Activated T-cell treated with anti-CD3 and anti-CD28 coated beads for 48 hours (primary cell): ENCODE data around the gene DNAJC30.

Experiments used
- DNase-seq: peaks from one replicate; pipeline ENCODE4 v3.0.0-alpha.2; 2020; ENCODE audit warnings: low read depth

The DNAJC30 gene

GRCh38 chr7:73646785-73647724, 36.2 kb downstream of the DNAJC30 start:
- no peak for DNase-seq

GRCh38 chr7:73645643-73646174, 37.5 kb downstream of the DNAJC30 start:
- DNase-seq, result no peak

GRCh38 chr7:73644688-73645286, 38.5 kb downstream of the DNAJC30 start:
- DNase-seq, result no peak

- no peak for DNase-seq
These were observed 40.4 kb downstream of the DNAJC30 start for GRCh38 chr7:73642834-73643233.

- no peak for DNase-seq
These were observed 44.3 kb downstream of the DNAJC30 start for GRCh38 chr7:73638911-73639310.

GRCh38 chr7:73635428-73636200, 47.6 kb downstream of the DNAJC30 start:
- DNase-seq, result no peak

GRCh38 chr7:73633844-73634243, 49.4 kb downstream of the DNAJC30 start:
- DNase-seq, result no peak

GRCh38 chr7:73633323-73633722, 49.9 kb downstream of the DNAJC30 start:
- no peak for DNase-seq

- no peak for DNase-seq
These were observed 51.7 kb downstream of the DNAJC30 start for GRCh38 chr7:73631558-73631957.
